Measurements from ENCODE around the gene PHLDB3.

DNA sequence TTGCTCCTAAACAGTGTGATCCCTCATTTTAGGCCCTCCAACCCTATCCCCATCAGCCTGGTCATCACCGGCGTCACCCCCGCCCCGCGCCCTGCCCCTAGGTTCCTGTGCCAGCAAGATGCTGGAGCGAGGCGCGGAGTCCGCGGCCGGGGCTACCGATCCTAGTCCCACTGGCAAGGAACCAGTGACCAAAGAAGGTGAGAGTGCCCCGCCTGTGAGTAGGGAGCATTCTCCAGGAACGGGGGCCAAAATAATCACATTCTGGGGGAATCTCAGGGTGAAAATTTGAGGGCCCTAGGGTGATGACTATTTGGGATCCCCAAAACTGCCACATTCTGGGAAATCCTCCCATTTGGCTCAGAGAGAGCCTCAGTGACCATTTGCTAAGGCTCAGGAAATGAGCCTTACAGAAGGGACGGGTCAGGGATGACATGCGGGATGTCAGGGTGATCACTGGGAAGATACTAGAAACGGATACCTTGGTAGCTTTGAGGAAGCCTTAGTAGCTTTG is 29.8 kb upstream of the PHLDB3 start:
- TF ChIP-seq, protein P1, sequence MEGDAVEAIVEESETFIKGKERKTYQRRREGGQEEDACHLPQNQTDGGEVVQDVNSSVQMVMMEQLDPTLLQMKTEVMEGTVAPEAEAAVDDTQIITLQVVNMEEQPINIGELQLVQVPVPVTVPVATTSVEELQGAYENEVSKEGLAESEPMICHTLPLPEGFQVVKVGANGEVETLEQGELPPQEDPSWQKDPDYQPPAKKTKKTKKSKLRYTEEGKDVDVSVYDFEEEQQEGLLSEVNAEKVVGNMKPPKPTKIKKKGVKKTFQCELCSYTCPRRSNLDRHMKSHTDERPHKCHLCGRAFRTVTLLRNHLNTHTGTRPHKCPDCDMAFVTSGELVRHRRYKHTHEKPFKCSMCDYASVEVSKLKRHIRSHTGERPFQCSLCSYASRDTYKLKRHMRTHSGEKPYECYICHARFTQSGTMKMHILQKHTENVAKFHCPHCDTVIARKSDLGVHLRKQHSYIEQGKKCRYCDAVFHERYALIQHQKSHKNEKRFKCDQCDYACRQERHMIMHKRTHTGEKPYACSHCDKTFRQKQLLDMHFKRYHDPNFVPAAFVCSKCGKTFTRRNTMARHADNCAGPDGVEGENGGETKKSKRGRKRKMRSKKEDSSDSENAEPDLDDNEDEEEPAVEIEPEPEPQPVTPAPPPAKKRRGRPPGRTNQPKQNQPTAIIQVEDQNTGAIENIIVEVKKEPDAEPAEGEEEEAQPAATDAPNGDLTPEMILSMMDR (IDR thresholded peaks at IDR 0.05; ENCODE audit: insufficient read depth, low read length, poor library complexity, severe bottlenecking), result no peak
- no peak for TF ChIP-seq EZH2phosphoT487 (conservative IDR thresholded peaks at IDR 0.05; ENCODE audit: low read length)
